HepG2 (cell line): ENCODE data around the gene KRTAP9-9. TPM values are rescaled to one million over a fixed set of nuclear protein-coding genes. Genes with fewer than 3 reads are reported as not detected.
A peak's percentile ranks its signal among the peaks of the same experiment; 100 is the strongest.

ENCODE experiments used
- ATAC-seq: fragments of 200-7000 bp; cut with Tn5 transposase; 3 replicates; pipeline ENCODE4 v1.9.1; 2020; ENCODE audit warnings: mild to moderate bottlenecking, moderate library complexity
- BruUV-seq: library from RNA; stranded (reverse); fragments of 400-500 nt; replicated peaks from 2 replicates; lab custom pipeline; 2021; lab: Mats Ljungman, UMichigan
- CTCF ChIA-PET: fragments of 300-600 bp; formaldehyde crosslinking; extraction: SDS; loops from one replicate; lab custom pipeline; 2021; ENCODE audit warnings: low total read pairs, inconsistent platforms, low intra/inter-chr PET ratio; lab: Yijun Ruan, JAX
- POLR2A ChIA-PET: fragments of 350-600 bp; sonication (Branson Sonifier 250); formaldehyde crosslinking; loops from one replicate; lab custom pipeline; 2020; ENCODE audit warnings: antibody characterized with exemption, inconsistent platforms; lab: Yijun Ruan, JAX
- DNase-seq: peaks from one replicate; pipeline ENCODE4 v3.0.0-alpha.2; 2015; ENCODE audit warnings: low spot score
- FAIRE-seq: peaks from 3 replicates; lab custom pipeline; 2011; peaks lifted over from hg19 to GRCh38; lab: Jason Lieb, UNC
- H2AFZ ChIP-seq: one replicate; pipeline ENCODE4 v1.6.1; 2011; ENCODE audit warnings: low read length, inconsistent platforms
- H3K27ac ChIP-seq: fragments of 300-600 bp; 3 replicates; pipeline ENCODE4 v1.8.0; 2011; ENCODE audit warnings: mixed run types, mild to moderate bottlenecking, mixed read lengths, low read length, inconsistent platforms; ENCODE audit not compliant: insufficient read depth; ENCODE audit errors: extremely low read length
- H3K27me3 ChIP-seq, 2 experiments: fragments of 200-600 bp in 1 of 2; 2 replicates in 1 of 2; 3 replicates in 1 of 2; pipeline versions ENCODE4 v1.6.0 to v1.8.0; 2011; ENCODE audit warnings: low read length in 2 of 2, mild to moderate bottlenecking in 2 of 2, moderate library complexity in 2 of 2, inconsistent platforms in 1 of 2; ENCODE audit not compliant: insufficient read depth in 2 of 2, control insufficient read depth in 1 of 2
- H3K36me3 ChIP-seq, 2 experiments: fragments of 200-600 bp in 1 of 2; replicated peaks in 1 of 2; 2 replicates in 1 of 2; 3 replicates in 1 of 2; pipeline versions ENCODE4 v1.5.1 to v1.8.0; 2011; ENCODE audit warnings: low read length in 2 of 2, inconsistent platforms in 1 of 2; ENCODE audit not compliant: insufficient read depth in 2 of 2, control insufficient read depth in 1 of 2
- H3K4me1 ChIP-seq: 2 replicates; pipeline ENCODE4 v1.5.1; 2012; ENCODE audit warnings: low read length, inconsistent platforms; ENCODE audit not compliant: insufficient read depth
- H3K4me2 ChIP-seq: 2 replicates; pipeline ENCODE4 v1.6.0; 2011; ENCODE audit warnings: low read depth, low read length, inconsistent platforms
- H3K4me3 ChIP-seq, 3 experiments: fragments of 200-600 bp in 1 of 3; sonication (generic), shearing (Covaris generic) in 1 of 3; replicated peaks in 1 of 3; 2 replicates each; pipeline ENCODE4 v1.5.1; 2011 to 2016; ENCODE audit warnings: low read length in 3 of 3, inconsistent platforms in 2 of 3, low read depth in 2 of 3, mild to moderate bottlenecking in 2 of 3, control low read depth in 1 of 3, mixed read lengths in 1 of 3; ENCODE audit not compliant: insufficient read depth in 1 of 3
- H3K79me2 ChIP-seq: one replicate; pipeline ENCODE4 v1.6.1; 2011; ENCODE audit warnings: low read length, inconsistent platforms; ENCODE audit not compliant: insufficient read depth
- H3K9ac ChIP-seq: 2 replicates; pipeline ENCODE4 v1.6.0; 2011; ENCODE audit warnings: mild to moderate bottlenecking, low read depth, low read length, inconsistent platforms; ENCODE audit not compliant: insufficient read depth
- H3K9me3 ChIP-seq: 2 replicates; pipeline ENCODE4 v1.5.1; 2012; ENCODE audit warnings: mild to moderate bottlenecking, low read length
- H4K20me1 ChIP-seq: 2 replicates; pipeline ENCODE4 v1.6.0; 2011; ENCODE audit warnings: inconsistent platforms, mild to moderate bottlenecking, low read length, moderate library complexity; ENCODE audit not compliant: insufficient read depth
- CBFB ChIP-seq: sonication (generic); formaldehyde crosslinking; IDR thresholded peaks from 2 replicates; pipeline ENCODE4 v1.4.0; 2020; ENCODE audit warnings: missing genetic modification reagents
- CC2D1A ChIP-seq: sonication (generic); formaldehyde crosslinking; IDR thresholded peaks from 2 replicates; pipeline ENCODE4 v1.8.1; 2023; ENCODE audit warnings: mild to moderate bottlenecking, missing genetic modification reagents
- CENPBD1 ChIP-seq: sonication (generic); formaldehyde crosslinking; IDR thresholded peaks from 2 replicates; pipeline ENCODE4 v1.8.0; 2022; ENCODE audit warnings: missing genetic modification reagents, low read depth, mild to moderate bottlenecking, borderline replicate concordance
- GPN1 ChIP-seq: sonication (generic); formaldehyde crosslinking; IDR thresholded peaks from 2 replicates; pipeline ENCODE4 v1.5.1; 2020; ENCODE audit warnings: missing genetic modification reagents, borderline replicate concordance
- ISX ChIP-seq: sonication (generic); formaldehyde crosslinking; conservative IDR thresholded peaks from 2 replicates; pipeline ENCODE4 v1.5.0; 2020; ENCODE audit warnings: missing genetic modification reagents
- NCOR1 ChIP-seq: fragments of 200-600 bp; sonication (generic); IDR thresholded peaks from 2 replicates; pipeline ENCODE4 v1.7.0; 2017; ENCODE audit warnings: antibody characterized with exemption, low read length, borderline replicate concordance
- NFYB ChIP-seq: sonication (generic); formaldehyde crosslinking; IDR thresholded peaks from 2 replicates; pipeline ENCODE4 v1.4.0; 2020; ENCODE audit warnings: missing genetic modification reagents
- NONO ChIP-seq, 2 experiments: fragments of 450-650 bp in 1 of 2; sonication (generic) in 1 of 2; formaldehyde crosslinking in 1 of 2; IDR thresholded peaks in 1 of 2; conservative IDR thresholded peaks in 1 of 2; 2 replicates each; pipeline versions ENCODE4 v1.6.1 to v1.8.0; 2017 to 2022; ENCODE audit warnings: mild to moderate bottlenecking in 1 of 2, missing genetic modification reagents in 1 of 2, moderate library complexity in 1 of 2
- NR2C2 ChIP-seq: sonication (generic); formaldehyde crosslinking; IDR thresholded peaks from 2 replicates; pipeline ENCODE4 v1.4.0; 2020; ENCODE audit warnings: missing genetic modification reagents, mild to moderate bottlenecking, moderate library complexity, borderline replicate concordance
- ZBTB8A ChIP-seq: sonication (generic); formaldehyde crosslinking; IDR thresholded peaks from 2 replicates; pipeline ENCODE4 v1.4.0; 2020; ENCODE audit warnings: mild to moderate bottlenecking, low read depth, missing genetic modification reagents, borderline replicate concordance
- ZNF124 ChIP-seq: sonication (generic); formaldehyde crosslinking; IDR thresholded peaks from 2 replicates; pipeline ENCODE4 v1.4.0; 2020; ENCODE audit warnings: missing genetic modification reagents
- ZNF552 ChIP-seq: sonication (generic); formaldehyde crosslinking; IDR thresholded peaks from 2 replicates; pipeline ENCODE4 v1.9.0; 2022; ENCODE audit warnings: missing genetic modification reagents, mild to moderate bottlenecking, borderline replicate concordance
- ZNF562 ChIP-seq: sonication (generic); formaldehyde crosslinking; IDR thresholded peaks from 2 replicates; pipeline ENCODE4 v1.8.0; 2022; ENCODE audit warnings: missing genetic modification reagents, borderline replicate concordance
- ZNF775 ChIP-seq: sonication (generic); formaldehyde crosslinking; IDR thresholded peaks from 2 replicates; pipeline ENCODE4 v1.4.0; 2020; ENCODE audit warnings: missing genetic modification reagents, mild to moderate bottlenecking, moderate library complexity, borderline replicate concordance
- WGBS: methylation state at CpG from one replicate; pipeline ENCODE4 v1.1.6; 2017; ENCODE audit warnings: low lambda C conversion rate; 5-methylcytosine and 5-hydroxymethylcytosine counted together
- in situ Hi-C: cut with HindIII; loops from 2 replicates; pipeline ENCODE4 v1.10.0; 2017; ENCODE audit warnings: low pct_unique_long_range_greater_than_20kb; ENCODE audit not compliant: extremely low pct_ligation_motif_present
- intact Hi-C: fragments of 100-400 bp; cut with micrococcal nuclease; formaldehyde crosslinking; loops from one replicate; pipeline ENCODE4 v1.10.0; 2022; ENCODE audit not compliant: unreplicated experiment
- polyA plus RNA-seq, 8 experiments: library from polyadenylated mRNA; depleted of rRNA in 3 of 8; stranded (reverse) in 7 of 8; unstranded in 1 of 8; fragments of >200 nt; fragmentation: Illumina TruSeq in 4 of 8; extraction: Trizol in 4 of 8; gene quantifications; 2 replicates each; pipeline versions ENCODE4 v1.2.1 to v1.2.3, GENCODE V29; 2011 to 2016; ENCODE audit warnings: low read depth in 4 of 8, missing spikeins in 1 of 8, mixed read lengths in 1 of 8; ENCODE audit not compliant: insufficient read depth in 1 of 8
- total RNA-seq, 5 experiments: library from RNA; depleted of rRNA; stranded (reverse); fragments of >200 nt; fragmentation: Illumina TruSeq; extraction: Trizol; gene quantifications; 2 replicates each; pipeline ENCODE4 v1.2.3, GENCODE V29; 2016; ENCODE audit warnings: low read depth in 1 of 5
- TF ChIP-seq, protein P1 (sequence below): sonication (generic); formaldehyde crosslinking; IDR thresholded peaks from 2 replicates; pipeline ENCODE4 v1.8.0; 2022; ENCODE audit warnings: missing genetic modification reagents, mild to moderate bottlenecking, moderate library complexity, borderline replicate concordance

KRTAP9-9 gene
- total and polyA plus RNA-seq, 2 of the 13 experiments (the other 11 are each of a cell fraction or from before 2014, with no cell fraction given): not detected

- 0 out of 2 replicates have a peak, but pooled peaks cover 2% of the 10 kb centered on the region for H3K9me3 ChIP-seq
- H3K4me3 ChIP-seq: no peak overlapping the region
- in situ Hi-C loops: no loop called here
- H3K36me3 ChIP-seq: no peaks in the 10 kb centered on the region
- ATAC-seq: no peak
- BruUV-seq: no TSS peak
- no peak for FAIRE-seq
- no peak overlapping the region for H2AFZ ChIP-seq
- POLR2A ChIA-PET: no interaction called here
- peaks cover 0 to 33% of the 10 kb centered on the region in 2 experiments; a peak in 3 of 5 replicates for H3K27me3 ChIP-seq
- DNase-seq: no peak
- CTCF ChIA-PET: no interaction called here
- no peaks in the 10 kb centered on the region for H4K20me1 ChIP-seq
- H3K79me2 ChIP-seq: no peaks in the 10 kb centered on the region
- no peak overlapping the region for H3K4me2 ChIP-seq
- H3K4me1 ChIP-seq: peaks cover 6% of the 10 kb centered on the region; the same call in 1 of the 2 replicates
- TF ChIP-seq GPN1 (0 out of 2 replicates have a peak, but pooled peaks have one; percentile 44), ZNF124 (CRISPR knock-in tag) (no peak), ZBTB8A (CRISPR knock-in tag) (no peak), ZNF552 (CRISPR knock-in tag) (no peak)
- H3K27ac ChIP-seq: no peak overlapping the region
- intact Hi-C loops: no loop called here
- no peak overlapping the region for H3K9ac ChIP-seq
- 0% methylated on average over 6 of the region's 7 CpGs for WGBS
Measured at GRCh38 chr17:41212524-41213169, 42.5 kb upstream of the KRTAP9-9 start.

- ChIA-PET POLR2A (no interaction called here), CTCF (no interaction called here)
- no TSS peak for BruUV-seq
- H3K9ac ChIP-seq: no peak overlapping the region
- H4K20me1 ChIP-seq: no peaks in the 10 kb centered on the region
- H3K9me3 ChIP-seq: no peaks in the 10 kb centered on the region
- H3K79me2 ChIP-seq: no peaks in the 10 kb centered on the region
- no peak overlapping the region for H2AFZ ChIP-seq
- H3K27ac ChIP-seq: no peak overlapping the region
- H3K4me2 ChIP-seq: no peak overlapping the region
- DNase-seq (no peak), ATAC-seq (no peak), FAIRE-seq (no peak)
- 0% methylated on average over 1 of the region's 1 CpG for WGBS
- intact Hi-C loops: no loop called here
- in situ Hi-C loops: no loop called here
- no peak overlapping the region for H3K4me3 ChIP-seq
- no peaks in the 10 kb centered on the region for H3K36me3 ChIP-seq
- H3K4me1 ChIP-seq: peaks cover 6% of the 10 kb centered on the region; the same call in 1 of the 2 replicates
- peaks cover 0 to 17% of the 10 kb centered on the region in 2 experiments; a peak in 2 of 5 replicates for H3K27me3 ChIP-seq
- TF ChIP-seq, protein P1, sequence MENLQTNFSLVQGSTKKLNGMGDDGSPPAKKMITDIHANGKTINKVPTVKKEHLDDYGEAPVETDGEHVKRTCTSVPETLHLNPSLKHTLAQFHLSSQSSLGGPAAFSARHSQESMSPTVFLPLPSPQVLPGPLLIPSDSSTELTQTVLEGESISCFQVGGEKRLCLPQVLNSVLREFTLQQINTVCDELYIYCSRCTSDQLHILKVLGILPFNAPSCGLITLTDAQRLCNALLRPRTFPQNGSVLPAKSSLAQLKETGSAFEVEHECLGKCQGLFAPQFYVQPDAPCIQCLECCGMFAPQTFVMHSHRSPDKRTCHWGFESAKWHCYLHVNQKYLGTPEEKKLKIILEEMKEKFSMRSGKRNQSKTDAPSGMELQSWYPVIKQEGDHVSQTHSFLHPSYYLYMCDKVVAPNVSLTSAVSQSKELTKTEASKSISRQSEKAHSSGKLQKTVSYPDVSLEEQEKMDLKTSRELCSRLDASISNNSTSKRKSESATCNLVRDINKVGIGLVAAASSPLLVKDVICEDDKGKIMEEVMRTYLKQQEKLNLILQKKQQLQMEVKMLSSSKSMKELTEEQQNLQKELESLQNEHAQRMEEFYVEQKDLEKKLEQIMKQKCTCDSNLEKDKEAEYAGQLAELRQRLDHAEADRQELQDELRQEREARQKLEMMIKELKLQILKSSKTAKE (CRISPR knock-in tag): no peak
- TF ChIP-seq NCOR1 (no peak), ISX (CRISPR knock-in tag) (no peak), CENPBD1 (CRISPR knock-in tag) (no peak), NONO (IDR thresholded peaks at IDR 0.05) (no peak), NONO (CRISPR knock-in tag; conservative IDR thresholded peaks at IDR 0.05) (no peak), ZNF562 (CRISPR knock-in tag) (no peak), ZNF775 (CRISPR knock-in tag) (no peak), NR2C2 (CRISPR knock-in tag) (no peak), CBFB (no peak), CC2D1A (no peak), NFYB (CRISPR knock-in tag) (no peak)
Measured at GRCh38 chr17:41215681-41216080, 39.5 kb upstream of the KRTAP9-9 start.
